ENCODE results near the gene MYO9B.

MYO9B gene

DNA sequence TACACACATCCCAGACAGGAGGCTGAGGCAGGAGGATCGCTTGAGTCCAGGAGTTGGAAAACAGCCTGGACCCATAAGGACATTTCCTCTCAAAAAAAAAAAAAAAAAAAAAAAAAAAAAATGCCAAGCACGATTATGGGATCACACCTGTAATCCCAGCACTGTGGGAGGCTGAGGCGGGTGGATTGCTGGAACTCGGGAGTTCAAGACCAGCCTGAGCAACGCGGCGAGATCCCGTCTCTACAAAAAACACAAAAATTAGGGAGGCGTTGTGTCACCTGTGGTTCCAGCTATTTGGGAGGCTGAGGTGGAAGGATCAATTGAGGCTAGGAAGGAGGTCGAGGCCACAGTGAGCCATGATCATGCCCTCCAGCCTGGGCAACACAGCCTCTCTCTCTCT lies 149.5 kb downstream of the MYO9B start:
- no peak for DNase-seq

DNA sequence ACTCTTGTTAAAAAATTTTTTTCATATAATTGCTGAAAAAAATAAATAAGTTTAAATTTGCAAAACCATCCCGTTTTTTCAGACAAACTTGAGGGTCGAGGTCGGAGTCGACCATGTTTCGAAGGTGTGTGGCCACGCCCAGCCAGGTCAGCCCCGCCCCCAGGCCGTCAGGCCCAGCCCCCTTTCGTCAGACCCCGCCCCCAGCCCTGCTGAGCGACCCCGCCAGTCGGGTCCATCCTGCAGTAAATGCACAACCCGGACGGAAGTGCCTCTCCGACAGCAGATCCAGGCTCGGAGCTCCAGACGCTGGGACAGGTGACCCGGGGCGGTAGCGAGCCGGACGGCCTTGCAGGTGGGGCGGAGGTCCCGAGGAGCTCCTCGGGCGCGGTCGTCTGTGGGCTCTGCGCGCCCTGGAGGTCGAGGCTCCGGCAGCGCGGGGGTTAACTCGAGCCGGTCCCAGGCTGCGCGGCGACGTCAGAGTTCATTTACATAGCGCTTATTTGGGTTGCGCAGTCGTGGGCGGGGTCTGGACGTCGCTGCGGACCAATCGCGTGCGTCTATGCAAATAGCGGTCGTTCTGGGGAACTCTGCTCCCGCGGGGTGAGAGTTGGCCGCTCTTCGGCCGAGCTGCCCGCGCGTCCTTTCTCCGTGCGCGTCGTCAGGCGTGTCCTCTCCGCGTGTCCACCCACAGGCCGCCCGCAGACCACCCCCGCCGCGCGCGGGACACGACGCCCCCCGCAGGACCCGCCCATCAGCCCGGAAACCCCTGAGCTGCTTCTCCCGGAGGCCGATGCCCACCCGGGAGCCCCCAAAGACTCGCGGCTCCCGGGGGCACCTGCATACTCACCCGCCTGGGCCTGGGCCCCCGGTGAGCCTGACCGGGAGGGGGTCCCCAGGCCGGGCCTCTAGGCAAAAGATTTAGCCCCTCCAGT lies 150.7 kb downstream of the MYO9B start, which contains the start of gene OCEL1:
TSS of gene OCEL1 (plus strand) at position 225 of the 932 bp plus-strand sequence. CDS start at position 247, 22 bp downstream.
- DNase-seq, result peak; percentile 97

DNA sequence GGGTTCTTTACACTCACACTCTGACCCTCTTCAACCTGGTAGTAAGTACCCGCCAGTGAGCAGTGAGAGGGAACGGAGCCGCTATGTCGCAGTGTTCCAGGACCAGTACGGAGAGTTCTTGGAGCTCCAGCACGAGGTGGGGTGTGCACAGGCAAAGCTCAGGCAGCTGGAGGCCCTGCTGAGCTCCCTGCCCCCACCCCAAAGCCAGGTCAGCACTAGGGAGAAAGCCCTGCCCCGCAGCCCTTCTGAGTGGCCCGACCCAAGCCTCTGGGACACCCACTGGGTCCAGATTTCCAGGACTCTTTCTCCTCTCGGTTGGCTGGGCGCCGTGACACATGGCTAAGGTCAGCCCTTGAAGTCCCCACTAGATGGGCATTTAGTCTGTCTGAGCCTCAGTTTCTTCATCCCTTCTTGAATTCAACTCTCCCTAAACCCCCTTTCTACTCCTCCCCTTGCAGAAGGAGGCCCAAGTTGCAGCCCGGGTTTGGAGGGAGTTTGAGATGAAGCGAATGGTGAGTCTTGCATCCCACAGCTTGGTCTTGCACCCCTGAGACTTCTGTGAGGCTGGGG lies 152.3 kb downstream of the MYO9B start:
- no peak for DNase-seq

DNA sequence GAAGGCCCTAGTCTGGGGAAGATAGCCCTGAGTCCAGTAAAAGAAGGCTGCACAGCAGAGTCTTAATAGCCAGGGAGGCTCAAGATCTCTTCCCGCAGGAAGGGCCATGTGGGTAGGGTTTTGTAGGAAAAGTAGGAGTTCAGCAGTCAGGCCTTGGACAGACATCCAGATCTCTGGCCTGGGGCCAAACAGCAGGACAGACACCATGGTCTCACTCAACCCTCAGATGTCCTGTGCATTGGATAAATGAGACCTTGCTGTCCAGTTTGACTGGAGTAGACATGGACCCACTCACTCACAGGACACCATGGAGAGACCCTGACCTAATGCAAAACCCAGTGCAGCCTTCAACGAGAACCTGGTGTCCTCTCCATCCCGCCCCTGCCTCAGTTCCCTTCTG lies 154.3 kb downstream of the MYO9B start:
- no peak for DNase-seq

DNA sequence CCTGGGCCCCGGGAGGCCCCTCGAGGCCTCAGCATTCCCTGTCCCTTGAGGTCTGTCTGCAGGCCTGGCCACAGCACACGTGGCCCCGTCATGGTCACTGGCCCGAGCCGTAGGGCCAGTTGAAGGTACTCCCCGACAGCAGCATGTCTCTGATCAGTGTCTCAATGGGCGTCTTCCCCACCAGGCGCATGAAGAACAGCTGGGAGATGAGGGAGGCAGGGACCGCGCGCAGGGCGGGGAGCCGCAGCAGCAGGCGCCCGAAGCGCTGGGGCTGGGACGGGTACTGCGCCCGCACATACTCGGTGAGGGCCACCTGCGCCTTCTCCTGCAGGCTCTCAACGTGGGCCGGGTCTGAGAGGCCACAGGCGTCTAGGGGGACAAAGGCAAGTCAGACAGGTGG lies 156.7 kb downstream of the MYO9B start:
- DNase-seq, result no peak

DNA sequence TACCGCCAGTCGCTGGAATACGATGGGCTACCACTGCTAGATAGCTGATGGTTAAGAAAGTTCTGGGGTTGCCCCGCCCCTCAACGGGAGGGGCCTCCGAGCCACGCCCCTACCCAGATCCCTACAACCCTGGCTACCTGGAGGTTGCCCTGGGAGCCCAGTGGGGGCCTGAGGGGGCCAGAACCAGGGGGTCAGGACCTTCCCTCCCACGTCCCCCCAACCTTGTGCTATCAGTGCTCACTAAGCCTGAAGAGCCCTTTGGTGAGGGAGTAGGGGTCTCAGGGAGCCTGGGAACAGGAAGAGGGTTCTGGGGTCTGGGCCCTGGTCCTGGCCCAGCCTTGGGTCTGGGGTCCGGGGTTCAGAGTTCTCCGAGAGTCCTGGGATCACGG lies 159.3 kb downstream of the MYO9B start:
- DNase-seq, result no peak

DNA sequence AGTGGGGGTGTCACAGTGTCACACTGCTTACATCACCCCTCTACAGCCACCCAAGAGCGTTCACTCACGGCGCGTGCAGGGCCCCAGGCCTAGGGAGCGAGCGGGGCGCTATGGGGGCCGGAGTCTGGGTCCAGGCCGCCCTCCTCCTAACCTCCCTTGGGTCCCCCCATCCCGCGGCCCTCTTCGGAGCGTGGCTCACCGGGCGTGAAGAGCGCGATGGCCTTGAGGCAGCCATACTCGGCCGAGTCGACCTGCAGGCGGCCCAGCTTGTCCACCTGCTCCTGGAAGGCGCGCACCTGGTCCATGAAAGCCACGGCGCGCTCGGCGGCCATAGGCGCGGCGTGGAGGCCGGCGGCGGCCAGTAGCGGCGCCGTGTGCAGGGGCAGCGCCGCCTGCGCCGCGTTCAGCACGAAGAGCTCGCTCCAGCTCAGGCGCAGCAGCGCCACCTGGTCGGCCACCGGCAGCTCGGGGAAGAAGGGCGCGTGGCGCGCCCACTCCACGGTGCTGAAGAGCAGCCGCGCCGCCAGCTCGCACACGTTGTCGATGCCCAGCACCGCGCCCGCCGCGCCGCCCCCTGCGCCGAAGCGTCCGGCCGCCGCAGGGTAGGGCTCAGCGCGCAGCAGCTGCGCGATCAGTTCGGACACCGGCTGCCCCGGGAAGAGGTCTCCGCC lies 159.9 kb downstream of the MYO9B start:
- DNase-seq, result peak; percentile 81

DNA sequence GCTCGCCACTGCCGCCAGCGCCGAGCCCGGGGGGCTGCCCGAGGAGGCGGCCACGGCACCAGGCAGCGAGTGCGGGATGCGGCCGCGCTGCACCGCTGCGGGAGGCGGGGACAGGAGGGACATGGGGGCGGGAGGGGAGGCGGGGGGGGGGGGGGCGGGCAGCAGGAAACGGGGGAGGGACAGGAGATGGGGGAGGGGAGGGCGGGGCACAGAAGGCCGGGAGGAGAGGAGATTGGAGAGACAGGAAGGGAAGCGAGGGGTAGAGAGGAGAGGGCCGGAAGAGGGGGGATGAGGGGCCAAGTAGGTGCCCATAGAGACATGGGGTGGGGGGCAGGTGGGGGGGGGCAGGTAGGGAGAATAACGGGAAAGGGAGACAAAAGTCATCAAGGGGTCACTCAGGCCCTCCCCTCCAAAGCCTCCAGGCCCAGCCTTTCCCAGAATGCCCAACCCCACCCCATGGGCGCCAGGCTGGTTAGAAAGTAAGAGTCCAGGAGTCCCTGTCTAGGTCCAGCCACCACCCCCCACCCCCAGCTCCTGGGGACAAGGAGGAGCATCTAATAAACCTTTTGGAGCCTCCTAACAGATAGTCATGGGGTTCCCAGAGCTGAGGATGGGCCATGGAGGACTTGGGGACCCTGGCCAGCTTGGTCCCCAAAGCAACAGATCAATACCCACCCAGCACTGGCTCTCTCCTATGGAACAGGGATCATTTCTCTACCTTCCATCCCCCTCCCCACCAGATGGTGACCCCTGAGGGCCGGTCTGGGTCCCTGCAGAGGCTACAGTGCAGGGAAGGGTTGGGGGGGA lies 160.6 kb downstream of the MYO9B start:
- no peak for DNase-seq

DNA sequence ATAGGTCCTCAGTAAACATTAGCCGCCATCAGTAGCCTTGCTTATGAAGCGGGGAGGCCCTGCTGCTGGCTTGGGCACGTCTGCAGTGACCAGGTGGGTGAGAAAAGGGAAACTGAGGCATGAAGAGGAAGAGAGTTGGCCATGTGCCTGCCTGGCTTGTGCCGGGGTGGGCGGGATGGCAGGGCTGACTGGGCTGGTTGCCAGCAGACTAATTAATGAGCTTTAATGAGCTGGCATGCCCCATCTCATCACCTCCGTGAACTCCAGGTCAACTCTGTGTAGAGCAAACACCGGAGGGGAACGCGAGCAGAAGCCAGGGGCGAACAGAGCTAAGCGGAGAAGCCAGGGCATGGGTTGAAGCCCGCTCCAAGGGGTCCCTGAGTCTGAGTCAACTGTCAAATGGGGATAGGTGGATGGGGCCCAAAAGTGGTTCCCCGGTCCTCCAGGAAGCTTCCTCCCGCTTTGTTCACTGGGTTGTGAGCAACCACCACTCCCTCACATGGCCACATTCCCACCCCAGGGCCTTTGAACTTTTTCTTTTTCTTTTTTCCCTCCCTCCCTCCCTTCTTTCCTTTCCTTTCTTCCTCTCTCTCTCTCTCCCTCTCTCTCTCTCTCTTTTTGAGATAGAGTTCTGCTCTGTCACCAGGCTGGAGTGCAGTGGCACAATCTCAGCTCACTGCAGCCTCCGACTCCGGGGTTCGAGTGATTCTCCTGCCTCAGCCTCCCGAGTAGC lies 161.4 kb downstream of the MYO9B start:
- no peak for DNase-seq

DNA sequence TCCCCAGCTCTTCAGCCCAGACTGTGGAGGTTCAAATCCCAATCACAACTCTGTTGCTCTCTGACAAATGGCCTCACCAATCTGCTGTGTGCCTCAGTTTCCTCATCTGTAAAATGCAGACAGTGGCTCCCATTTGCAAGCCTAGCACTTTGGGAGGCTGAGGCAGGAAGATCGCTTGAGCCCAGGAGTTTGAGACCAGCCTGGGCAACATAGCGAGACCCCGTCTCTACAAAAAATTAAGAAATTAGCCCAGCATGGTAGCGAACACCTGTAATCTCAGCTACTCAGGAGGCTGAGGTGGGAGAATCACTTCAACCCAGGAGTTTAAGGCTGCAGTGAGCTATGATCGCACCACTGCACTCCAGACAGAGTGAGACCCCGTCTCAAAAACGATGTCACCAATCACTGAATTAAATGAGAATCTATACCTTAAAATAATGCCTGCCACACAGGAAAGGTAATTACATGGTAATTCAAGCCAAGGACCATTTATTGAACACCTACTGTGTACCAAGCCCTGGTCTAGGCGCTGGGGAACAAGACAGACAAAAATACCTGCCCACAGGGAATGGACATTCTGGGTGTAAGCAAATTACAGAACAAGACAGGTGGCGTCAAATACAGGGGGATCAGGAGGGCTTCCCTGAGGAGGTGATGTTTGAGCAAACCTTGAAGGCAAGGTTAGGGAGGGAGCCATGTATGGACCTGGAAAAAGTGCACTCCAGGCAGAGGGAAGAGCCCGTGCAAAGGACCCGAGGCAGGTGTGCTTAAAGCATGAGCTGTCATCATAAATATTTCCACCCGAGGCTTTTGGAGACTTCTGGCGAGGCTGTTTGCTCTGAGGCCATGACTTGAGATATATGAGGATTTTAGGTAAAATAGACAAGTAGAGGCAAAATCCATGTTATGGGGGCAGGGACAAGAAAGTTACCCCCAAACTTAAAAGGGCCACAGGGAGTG lies 162.4 kb downstream of the MYO9B start:
- no peak for DNase-seq

DNA sequence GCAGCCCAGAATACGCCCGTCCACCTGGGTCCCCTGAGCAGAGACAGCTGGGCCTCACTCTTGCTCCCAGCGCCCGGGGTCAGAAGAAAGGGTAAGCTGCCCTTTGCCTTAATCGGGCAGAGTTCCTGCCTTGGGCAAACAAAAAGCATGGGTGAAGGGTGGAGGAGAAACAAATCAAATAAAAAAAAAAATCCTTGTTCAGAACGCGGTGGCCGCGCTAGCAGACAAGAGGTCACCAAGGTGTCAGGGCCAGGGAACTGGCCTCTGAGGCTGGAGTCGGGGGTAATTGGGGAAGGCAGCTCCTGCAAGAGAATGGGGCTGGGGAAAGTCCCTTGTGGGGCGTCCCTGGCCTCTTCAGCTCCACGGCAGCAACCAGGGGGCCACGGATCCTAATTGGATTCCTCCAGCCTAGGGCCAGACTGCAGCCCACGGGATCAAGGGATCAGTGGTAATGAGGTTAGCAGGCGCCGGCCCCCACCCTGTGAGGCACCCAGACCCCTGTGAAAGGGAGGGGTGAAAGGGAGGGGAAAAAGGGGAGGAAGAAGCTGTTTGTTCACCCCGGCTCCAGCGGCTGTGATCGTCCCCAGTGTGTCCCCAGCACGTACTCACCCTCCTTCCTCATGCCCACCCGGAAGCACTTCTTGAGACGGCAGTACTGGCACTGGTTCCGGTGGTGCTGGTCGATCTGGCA lies 164.6 kb downstream of the MYO9B start:
- DNase-seq, result no peak

DNA sequence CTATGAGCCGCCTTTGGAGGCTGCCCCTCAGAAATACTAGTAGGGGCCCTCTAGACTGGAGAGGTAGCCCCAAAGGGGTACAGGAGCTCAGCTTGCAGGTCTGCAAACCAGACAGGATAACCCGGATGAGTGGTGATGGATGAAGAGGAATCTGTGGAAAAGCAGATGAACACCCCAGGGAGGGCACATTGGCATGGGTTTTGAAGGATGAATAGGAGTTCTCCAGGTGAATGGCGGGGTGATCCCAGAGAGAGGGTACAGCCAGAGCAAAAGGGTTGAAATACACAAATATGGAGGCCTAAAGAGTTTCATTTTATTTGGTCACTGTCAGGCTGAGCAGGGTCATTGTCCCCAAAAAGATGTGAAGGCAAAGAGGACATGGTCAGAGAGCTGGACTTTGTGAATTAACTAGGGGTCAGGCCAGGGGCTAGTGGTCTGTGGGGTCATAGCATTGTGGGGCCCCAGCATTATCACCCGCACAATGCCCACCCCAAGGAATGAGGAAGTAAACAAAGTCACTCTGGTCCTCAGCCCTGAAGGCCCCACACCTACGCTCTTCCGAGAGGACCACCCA lies 165.3 kb downstream of the MYO9B start:
- DNase-seq, result no peak

DNA sequence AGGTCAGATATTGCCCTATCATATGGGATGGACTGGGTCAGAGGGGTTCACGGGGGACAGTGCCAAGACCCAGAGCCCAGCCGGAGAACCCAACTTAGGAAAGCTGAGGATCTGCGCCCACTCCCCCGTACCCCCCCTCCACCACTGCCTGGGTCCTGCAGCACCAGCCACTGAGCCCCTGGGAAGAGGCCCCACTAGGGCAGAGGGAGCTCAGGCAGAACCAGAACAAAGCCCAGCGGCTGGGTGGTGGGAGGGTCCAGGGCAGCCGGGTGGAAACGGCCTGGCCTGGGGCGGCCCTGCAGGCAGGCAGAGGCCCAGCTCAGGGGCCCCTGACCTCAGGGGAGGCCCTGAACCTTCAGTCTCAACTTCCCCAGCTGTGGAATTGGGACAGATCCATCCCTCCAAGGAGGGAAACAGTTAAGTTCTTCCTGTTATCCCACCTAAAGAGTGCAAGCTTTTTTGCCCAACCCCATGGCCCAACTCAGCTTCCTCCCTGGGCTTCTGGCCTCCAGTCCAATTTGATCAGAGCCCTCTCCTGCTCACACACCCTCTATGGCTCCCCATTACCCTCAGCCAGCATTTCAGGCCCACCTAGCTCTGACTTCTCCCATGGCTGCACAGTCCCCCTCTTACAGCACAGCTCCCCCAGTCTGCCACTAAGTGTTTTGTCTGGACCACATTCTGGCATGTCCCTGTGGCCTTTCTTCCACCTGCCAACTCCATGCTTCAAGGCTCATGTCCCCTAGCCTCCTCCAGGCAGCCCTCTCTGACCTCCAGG lies 167.0 kb downstream of the MYO9B start:
- DNase-seq, result no peak

DNA sequence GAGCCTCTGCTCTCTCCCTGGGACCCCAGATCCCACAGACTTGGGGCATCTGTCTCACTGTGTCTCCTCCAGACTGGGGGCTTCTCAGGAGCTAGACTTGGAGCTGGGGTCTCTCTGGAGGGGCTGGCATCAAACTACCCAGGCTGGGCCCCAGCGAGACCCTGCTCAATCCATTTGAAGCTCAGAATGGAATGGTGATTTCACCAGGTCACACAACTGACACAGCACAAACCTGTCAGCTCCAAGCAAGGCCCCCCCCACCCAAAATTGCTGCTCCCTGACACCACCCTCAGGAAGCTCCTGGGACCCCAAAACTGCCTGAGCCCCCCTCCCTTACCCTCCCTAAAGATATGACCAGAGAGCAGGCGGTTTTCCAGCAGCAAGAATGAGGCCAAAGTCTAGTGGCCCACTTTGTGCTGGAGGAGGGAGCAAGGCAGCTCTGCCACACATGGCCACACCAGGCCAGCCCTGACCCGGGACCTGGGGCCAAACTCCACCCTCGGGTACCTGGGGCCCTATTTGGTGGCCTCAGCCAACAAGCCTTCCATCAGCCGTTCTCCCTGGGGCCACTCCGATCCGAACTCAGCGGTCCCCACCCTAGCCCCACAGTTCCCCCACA lies 167.7 kb downstream of the MYO9B start:
- DNase-seq, result no peak

DNA sequence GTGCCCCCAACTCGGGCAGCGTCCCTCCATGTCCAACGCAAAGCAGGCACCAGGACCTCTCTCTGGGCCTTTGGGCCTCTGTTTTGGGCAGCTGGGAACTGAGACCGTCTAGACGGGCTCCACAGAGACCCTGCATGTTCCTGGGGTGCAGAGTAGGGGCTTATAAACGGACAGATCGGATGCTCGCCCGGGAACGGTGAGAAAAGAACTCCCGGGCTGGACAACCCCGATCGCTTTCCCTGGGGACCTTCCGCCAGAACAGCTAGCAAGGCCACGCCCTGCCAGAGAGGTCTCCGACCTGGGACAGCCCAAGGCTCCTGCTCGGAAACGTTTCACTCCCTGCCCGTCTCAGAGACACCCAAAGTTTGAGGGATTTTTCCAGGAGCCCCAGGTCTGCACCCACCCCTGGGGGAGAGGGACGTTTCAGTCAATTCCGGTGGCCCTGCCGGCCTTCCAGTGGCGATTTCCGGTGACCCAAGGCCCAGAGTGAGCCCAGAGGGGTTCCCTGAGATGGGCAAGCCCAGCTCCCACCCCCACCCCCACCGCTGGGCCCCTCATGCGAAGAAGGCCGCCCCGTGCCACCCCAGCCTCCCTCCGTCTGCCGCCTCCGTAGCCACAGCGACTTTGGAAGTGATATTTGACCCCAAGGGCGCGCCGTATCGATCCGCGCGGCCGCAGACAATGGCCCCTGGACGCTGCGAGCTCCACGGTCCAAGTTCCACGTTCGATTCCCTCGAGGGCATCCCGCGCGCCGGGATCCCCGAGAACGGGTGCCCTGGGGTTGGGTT lies 168.4 kb downstream of the MYO9B start:
- no peak for DNase-seq

DNA sequence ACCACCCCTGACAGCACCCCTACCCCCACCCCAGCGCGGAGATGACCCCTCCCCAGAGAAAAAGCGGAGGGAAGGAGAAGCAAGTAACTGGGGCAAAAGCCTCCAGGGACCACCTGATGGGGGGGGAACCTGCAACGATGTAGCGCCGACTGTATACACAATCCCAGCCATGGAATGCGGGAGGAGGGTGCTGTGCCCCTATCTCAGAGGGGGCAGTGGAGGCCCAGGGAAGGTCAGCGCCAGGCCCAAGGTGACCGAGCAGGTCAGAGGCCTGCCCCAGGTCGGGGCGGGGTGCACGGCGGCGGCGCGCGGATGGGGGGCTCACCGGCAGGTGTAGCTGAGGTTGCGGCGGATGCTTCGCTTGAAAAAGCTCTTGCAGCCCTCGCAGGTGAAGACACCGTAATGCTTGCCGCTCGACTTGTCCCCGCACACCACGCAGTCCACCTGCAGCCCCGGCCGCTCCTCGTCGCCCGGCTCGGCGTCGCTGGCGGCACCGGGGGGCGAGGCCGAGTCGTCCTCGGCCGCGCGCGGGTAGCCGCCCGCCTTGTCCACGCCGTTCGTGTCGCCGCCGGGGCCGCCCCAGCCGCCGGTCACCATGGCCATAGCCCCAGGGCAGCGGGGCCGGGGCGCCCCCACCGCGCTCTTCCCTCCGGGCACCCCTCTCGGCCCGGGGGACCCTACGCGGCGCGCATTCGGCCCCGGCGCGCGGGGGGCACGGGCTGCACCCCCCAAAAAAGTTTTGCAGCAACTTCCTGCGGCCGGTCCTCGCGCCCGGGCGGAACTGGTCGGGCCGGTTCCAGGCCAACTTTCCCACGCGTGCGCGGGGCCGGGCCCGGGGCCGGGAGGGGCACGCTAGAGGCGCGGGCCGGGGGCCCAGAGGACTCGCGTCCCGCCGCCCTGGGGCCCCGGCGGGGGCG lies 169.3 kb downstream of the MYO9B start:
- DNase-seq, result no peak

DNA sequence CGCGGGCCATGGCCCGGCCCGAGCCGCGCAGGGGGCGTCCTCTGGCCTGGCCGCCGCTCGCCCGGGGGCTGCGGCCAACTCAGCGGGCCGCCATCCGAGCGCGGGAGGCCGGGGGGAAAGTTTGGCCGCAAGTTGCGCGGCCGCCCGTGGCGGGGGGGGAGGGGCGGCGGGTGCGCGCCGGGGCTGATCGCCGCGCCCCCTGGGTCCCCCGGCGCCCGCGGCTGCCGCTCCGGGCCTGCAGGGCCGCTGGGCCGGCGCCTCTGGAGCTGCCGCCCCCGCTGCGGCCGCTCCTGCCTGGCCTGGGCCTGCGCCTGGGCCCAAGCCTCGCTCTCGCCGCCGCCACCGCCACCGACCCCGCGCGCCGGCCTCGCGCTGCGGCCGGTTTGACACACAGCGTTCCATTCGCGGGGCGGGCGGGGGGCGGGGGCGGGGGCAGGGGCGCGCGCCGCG lies 170.0 kb downstream of the MYO9B start, which contains the start of gene NR2F6:
TSS of gene NR2F6 (minus strand) at position 385 of the 450 bp plus-strand sequence. CDS start 699 bp downstream, outside the sequence.
- no peak for DNase-seq

All from right forelimb (tissue), 1 donor.